Suprapubic skin (tissue), 4 donors: ENCODE measurements around the gene TBC1D1. TPM values are rescaled to one million over a fixed set of nuclear protein-coding genes. Genes with fewer than 3 reads are reported as not detected.

Experiments
- DNase-seq, 2 donors: peaks; one replicate each; pipeline ENCODE4 v3.0.0-alpha.2; 2019; ENCODE audit warnings: low spot score in 2 of 2
- H3K27ac ChIP-seq: fragments of 200-600 bp; sonication (generic); one replicate; pipeline ENCODE4 v1.5.1; 2019
- H3K27me3 ChIP-seq: fragments of 200-600 bp; sonication (generic); one replicate; pipeline ENCODE4 v1.5.1; 2019
- H3K36me3 ChIP-seq: fragments of 200-600 bp; sonication (generic); one replicate; pipeline ENCODE4 v1.5.1; 2019
- H3K4me1 ChIP-seq: fragments of 200-600 bp; sonication (generic); one replicate; pipeline ENCODE4 v1.5.1; 2019
- H3K4me3 ChIP-seq: fragments of 200-600 bp; sonication (generic); one replicate; pipeline ENCODE4 v1.5.1; 2019; ENCODE audit warnings: mild to moderate bottlenecking
- H3K9me3 ChIP-seq: fragments of 200-600 bp; sonication (generic); one replicate; pipeline ENCODE4 v1.5.1; 2019
- EP300 ChIP-seq: sonication (generic); formaldehyde crosslinking; IDR thresholded peaks from one replicate; pipeline ENCODE4 v1.6.1; 2017; ENCODE audit warnings: antibody characterized with exemption
- POLR2A ChIP-seq, 2 donors: fragments of 450-650 bp; IDR thresholded peaks; one replicate each; pipeline ENCODE4 v1.6.1; 2017; ENCODE audit warnings: antibody characterized with exemption in 2 of 2, mild to moderate bottlenecking in 2 of 2, moderate library complexity in 2 of 2
- POLR2AphosphoS5 ChIP-seq, 3 donors: sonication (generic); formaldehyde crosslinking; IDR thresholded peaks; one replicate each; pipeline ENCODE4 v1.6.1; 2017; ENCODE audit warnings: antibody characterized with exemption in 3 of 3
- WGBS: methylation state at CpG from one replicate; pipeline ENCODE4 v1.1.5; 2018; 5-methylcytosine and 5-hydroxymethylcytosine counted together
- total RNA-seq, 4 donors: library from RNA; depleted of rRNA; stranded (reverse); fragments of >200 nt; gene quantifications; one replicate each; pipeline ENCODE4 v1.1.0, GENCODE V29; 2016
- TF ChIP-seq, protein P1 (sequence below), 2 donors: fragments of 200-600 bp in 1 of 2; fragments of 450-650 bp in 1 of 2; sonication (generic) in 1 of 2; IDR thresholded peaks; one replicate each; pipeline ENCODE4 v1.5.1; 2016 to 2019; ENCODE audit warnings: antibody characterized with exemption in 2 of 2, mild to moderate bottlenecking in 1 of 2, moderate library complexity in 1 of 2

TBC1D1 gene
- total RNA-seq, 4 donors from 2014 or later, result 16.3 to 32.0 (median 22.2) TPM

DNA sequence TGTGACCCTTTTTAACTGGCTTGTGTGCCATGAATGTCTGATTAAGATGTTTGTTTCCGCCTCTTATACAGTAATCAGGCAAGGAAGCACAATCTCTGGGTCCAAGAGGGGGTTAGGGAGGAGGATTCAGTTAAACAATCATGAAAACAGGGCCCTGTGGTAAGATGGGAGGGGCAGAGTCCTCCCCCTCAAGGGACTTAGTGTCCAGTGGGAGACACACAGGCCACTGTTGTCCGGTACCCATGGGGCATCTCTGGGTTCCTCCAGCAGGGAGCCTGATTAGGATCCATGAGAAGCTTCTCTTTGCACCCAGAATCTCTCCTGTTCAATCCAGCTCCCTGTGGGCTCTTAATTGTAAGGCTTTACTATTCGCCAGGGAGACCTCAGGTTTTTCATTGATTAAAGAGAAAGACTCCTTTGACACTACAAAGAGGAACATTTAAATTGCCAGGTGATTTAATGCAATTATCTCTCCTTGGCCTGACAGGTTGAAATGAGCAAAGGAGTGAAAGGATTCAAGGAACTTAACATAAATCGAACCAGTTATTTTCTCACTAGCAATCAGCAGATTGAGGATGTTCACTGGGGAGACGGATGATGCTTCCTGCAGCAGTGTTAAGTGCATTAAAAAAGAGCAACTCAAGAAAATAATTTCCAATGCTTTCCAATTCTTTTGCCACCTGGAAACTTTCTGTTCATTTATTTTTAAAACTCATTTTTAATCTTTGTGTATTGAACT is 294.7 kb downstream of the TBC1D1 start:
- no peaks in the 10 kb centered on the region for H3K9me3 ChIP-seq
- H3K4me1 ChIP-seq, result peaks cover 23% of the 10 kb centered on the region
- WGBS, result 80% methylated on average over 5 of the region's 5 CpGs
- TF ChIP-seq, protein P1, sequence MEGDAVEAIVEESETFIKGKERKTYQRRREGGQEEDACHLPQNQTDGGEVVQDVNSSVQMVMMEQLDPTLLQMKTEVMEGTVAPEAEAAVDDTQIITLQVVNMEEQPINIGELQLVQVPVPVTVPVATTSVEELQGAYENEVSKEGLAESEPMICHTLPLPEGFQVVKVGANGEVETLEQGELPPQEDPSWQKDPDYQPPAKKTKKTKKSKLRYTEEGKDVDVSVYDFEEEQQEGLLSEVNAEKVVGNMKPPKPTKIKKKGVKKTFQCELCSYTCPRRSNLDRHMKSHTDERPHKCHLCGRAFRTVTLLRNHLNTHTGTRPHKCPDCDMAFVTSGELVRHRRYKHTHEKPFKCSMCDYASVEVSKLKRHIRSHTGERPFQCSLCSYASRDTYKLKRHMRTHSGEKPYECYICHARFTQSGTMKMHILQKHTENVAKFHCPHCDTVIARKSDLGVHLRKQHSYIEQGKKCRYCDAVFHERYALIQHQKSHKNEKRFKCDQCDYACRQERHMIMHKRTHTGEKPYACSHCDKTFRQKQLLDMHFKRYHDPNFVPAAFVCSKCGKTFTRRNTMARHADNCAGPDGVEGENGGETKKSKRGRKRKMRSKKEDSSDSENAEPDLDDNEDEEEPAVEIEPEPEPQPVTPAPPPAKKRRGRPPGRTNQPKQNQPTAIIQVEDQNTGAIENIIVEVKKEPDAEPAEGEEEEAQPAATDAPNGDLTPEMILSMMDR (IDR thresholded peaks at IDR 0.05), result no peak
- TF ChIP-seq POLR2AphosphoS5 (IDR thresholded peaks at IDR 0.05), result no peak
- TF ChIP-seq EP300, result no peak
- no peak for TF ChIP-seq POLR2A (IDR thresholded peaks at IDR 0.05)
- no peaks in the 10 kb centered on the region for H3K27me3 ChIP-seq
- no peak overlapping the region for H3K4me3 ChIP-seq
- DNase-seq, result no peak
- no peak overlapping the region for H3K27ac ChIP-seq
- H3K36me3 ChIP-seq, result no peaks in the 10 kb centered on the region

DNA sequence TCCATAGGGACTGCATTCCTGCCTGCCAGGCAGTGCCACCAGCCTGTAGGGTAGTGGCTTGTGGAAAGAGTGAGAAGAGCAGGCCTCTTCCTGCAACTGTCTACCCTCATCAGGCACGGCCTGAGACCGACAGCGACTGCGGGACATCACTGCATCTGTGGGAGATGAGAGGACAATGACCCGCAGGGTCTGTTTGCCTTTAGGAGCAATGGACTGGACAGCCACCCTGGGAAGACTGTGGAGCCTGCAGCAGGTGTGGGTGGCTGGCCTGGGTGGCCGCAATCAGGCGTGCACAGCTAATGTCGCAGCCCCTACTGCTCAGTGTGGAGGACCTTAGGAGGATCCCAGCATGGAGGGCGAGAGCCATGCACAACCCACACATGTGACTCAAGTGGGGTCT is 297.3 kb downstream of the TBC1D1 start:
- H3K9me3 ChIP-seq, result no peaks in the 10 kb centered on the region
- DNase-seq, result no peak
- WGBS, result 75% methylated on average over 4 of the region's 9 CpGs
- H3K4me1 ChIP-seq, result peaks cover 45% of the 10 kb centered on the region
- no peak overlapping the region for H3K27ac ChIP-seq
- no peak overlapping the region for H3K4me3 ChIP-seq
- H3K27me3 ChIP-seq, result no peaks in the 10 kb centered on the region
- no peak for TF ChIP-seq EP300
- TF ChIP-seq, protein P1 (IDR thresholded peaks at IDR 0.05), result no peak
- no peak for TF ChIP-seq POLR2A (IDR thresholded peaks at IDR 0.05)
- TF ChIP-seq POLR2AphosphoS5 (IDR thresholded peaks at IDR 0.05), result no peak
- no peaks in the 10 kb centered on the region for H3K36me3 ChIP-seq

DNA sequence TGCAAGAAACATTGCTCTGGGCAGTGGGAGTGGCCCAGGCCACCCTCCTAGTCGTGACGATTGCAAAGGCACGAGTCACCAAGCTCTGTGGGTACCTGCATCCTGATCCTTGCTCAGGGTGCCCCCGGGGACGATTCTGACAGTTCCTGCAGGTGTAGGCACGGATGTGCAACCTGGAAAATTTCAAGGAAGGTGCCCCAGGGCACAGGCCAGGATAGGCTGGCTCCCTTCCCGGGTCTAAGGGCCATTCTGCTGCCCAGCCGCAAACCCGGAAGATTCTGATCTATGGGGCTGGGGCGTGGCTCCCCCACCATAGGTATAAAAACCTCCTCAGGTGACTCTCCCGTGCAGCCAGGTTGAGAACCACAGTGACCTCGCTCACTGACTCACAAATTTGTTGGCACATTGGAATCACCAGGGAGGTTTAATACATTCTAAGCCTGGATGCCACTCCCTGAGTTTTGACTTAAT is 297.8 kb downstream of the TBC1D1 start:
- Histone ChIP-seq H3K9me3 (no peaks in the 10 kb centered on the region), H3K36me3 (no peaks in the 10 kb centered on the region), H3K27ac (no peak overlapping the region), H3K4me1 (peaks cover 49% of the 10 kb centered on the region), H3K27me3 (no peaks in the 10 kb centered on the region), H3K4me3 (no peak overlapping the region)
- TF ChIP-seq EP300 (no peak), POLR2A (IDR thresholded peaks at IDR 0.05) (no peak)
- TF ChIP-seq, protein P1 (IDR thresholded peaks at IDR 0.05), result no peak
- 60% methylated on average over 2 of the region's 12 CpGs for WGBS
- no peak for DNase-seq

Other genes with a start within 250 kb of the TBC1D1 start
- 10 to 100 TPM; 56.6 to 88.2 (median 66.7) TPM for gene RELL1, start 204.7 kb upstream of the TBC1D1 start, total RNA-seq
- 10 to 100 TPM; 45.7 to 76.4 (median 65.8) TPM for gene PGM2, start 64.4 kb upstream of the TBC1D1 start, total RNA-seq
- not detected for gene PTTG2, start 69.3 kb downstream of the TBC1D1 start, total RNA-seq